Activated T-cell treated with anti-CD3 and anti-CD28 coated beads, Interleukin-2, amount 50 U/mL, for 48 hours (primary cell): ENCODE measurements around the gene SNPH.

Experiments used
- DNase-seq, 2 experiments: peaks; one replicate each; pipeline ENCODE4 v3.0.0-alpha.2; 2020

The SNPH gene

GRCh38 chr20:1287787-1288569 is 21.9 kb downstream of the SNPH start:
- DNase-seq = no peak

- no peak for DNase-seq
These were observed 25.2 kb downstream of the SNPH start for GRCh38 chr20:1291191-1291741.

- no peak for DNase-seq
These were observed 26.5 kb downstream of the SNPH start for GRCh38 chr20:1292620-1293019.

GRCh38 chr20:1293641-1294379 is 27.7 kb downstream of the SNPH start:
- DNase-seq = no peak

GRCh38 chr20:1294497-1294896 is 28.4 kb downstream of the SNPH start:
- no peak for DNase-seq

- DNase-seq = no peak
These were observed 29.3 kb downstream of the SNPH start for GRCh38 chr20:1295276-1295930.

GRCh38 chr20:1296117-1296610 is 30.1 kb downstream of the SNPH start:
- DNase-seq = no peak

GRCh38 chr20:1296922-1297321 is 30.8 kb downstream of the SNPH start:
- DNase-seq = no peak

- DNase-seq = no peak
These were observed 31.4 kb downstream of the SNPH start for GRCh38 chr20:1297486-1297885.

- no peak for DNase-seq
These were observed 32.1 kb downstream of the SNPH start for GRCh38 chr20:1298166-1298565.

GRCh38 chr20:1298888-1299511 is 32.9 kb downstream of the SNPH start:
- DNase-seq = no peak

- peak; percentile 66 to 67 for DNase-seq
These were observed 33.4 kb downstream of the SNPH start for GRCh38 chr20:1299522-1299921.

- no peak for DNase-seq
These were observed 34.2 kb downstream of the SNPH start for GRCh38 chr20:1300083-1300840.

- DNase-seq = peak; percentile 67 to 73
These were observed 35.0 kb downstream of the SNPH start for GRCh38 chr20:1301031-1301529.

- peak; percentile 36 to 44 for DNase-seq
These were observed 36.8 kb downstream of the SNPH start for GRCh38 chr20:1302685-1303541.

GRCh38 chr20:1304710-1305515 is 38.8 kb downstream of the SNPH start:
- no peak for DNase-seq

- DNase-seq = no peak
These were observed 39.6 kb downstream of the SNPH start for GRCh38 chr20:1305712-1306111.

- no peak for DNase-seq
These were observed 40.4 kb downstream of the SNPH start for GRCh38 chr20:1306316-1307135.

GRCh38 chr20:1307171-1307570 is 41.1 kb downstream of the SNPH start:
- DNase-seq = no peak
